GM12878 (cell line): ENCODE data around the gene REEP5. TPM values are rescaled to one million over a fixed set of nuclear protein-coding genes. Genes with fewer than 3 reads are reported as not detected.

Experiments used
- ATAC-seq: fragments of 200-7000 bp; cut with Tn5 transposase; 3 replicates; pipeline ENCODE4 v1.9.1; 2020; ENCODE audit warnings: mild to moderate bottlenecking, moderate library complexity
- BruUV-seq: library from RNA; stranded (reverse); fragments of 400-500 nt; replicated peaks from 2 replicates; lab custom pipeline; 2021; lab: Mats Ljungman, UMichigan
- CTCF ChIA-PET: fragments of 300-600 bp; sonication (Branson Sonifier 250); formaldehyde crosslinking; extraction: SDS; loops from one replicate; lab custom pipeline; 2021; ENCODE audit warnings: inconsistent platforms; lab: Yijun Ruan, JAX
- POLR2A ChIA-PET: fragments of 350-600 bp; formaldehyde crosslinking; extraction: SDS; loops from one replicate; lab custom pipeline; 2021; ENCODE audit warnings: inconsistent platforms; lab: Charles Lee
- RAD21 ChIA-PET: fragments of 300-600 bp; sonication (Branson Sonifier 250); formaldehyde crosslinking; loops from one replicate; lab custom pipeline; 2023; ENCODE audit warnings: antibody characterized with exemption; ENCODE audit not compliant: unreplicated experiment; lab: Charles Lee
- SMC1A ChIA-PET: fragments of 300-600 bp; sonication (Branson Sonifier 250); formaldehyde crosslinking; loops from one replicate; lab custom pipeline; 2023; ENCODE audit not compliant: unreplicated experiment, uncharacterized antibody; lab: Charles Lee
- DNase-seq: peaks from one replicate; pipeline ENCODE4 v3.0.0-alpha.2; 2011; ENCODE audit warnings: low read depth, low spot score
- FAIRE-seq: peaks from 3 replicates; lab custom pipeline; 2011; peaks lifted over from hg19 to GRCh38; lab: Jason Lieb, UNC
- H2AFZ ChIP-seq: 2 replicates; pipeline ENCODE4 v1.6.0; 2011; ENCODE audit warnings: low read depth, low read length, control low read depth; ENCODE audit not compliant: control insufficient read depth
- H3K27ac ChIP-seq: 2 replicates; pipeline ENCODE4 v1.5.1; 2011; ENCODE audit warnings: control low read depth; ENCODE audit not compliant: control insufficient read depth, insufficient read depth
- H3K27me3 ChIP-seq, 2 experiments: replicated peaks in 1 of 2; 2 replicates each; pipeline versions ENCODE4 v1.6.0 to v1.6.1; 2011; ENCODE audit warnings: low read length in 1 of 2; ENCODE audit not compliant: control insufficient read depth in 2 of 2, insufficient read depth in 2 of 2
- H3K36me3 ChIP-seq, 2 experiments: 2 replicates each; pipeline ENCODE4 v1.5.1; 2011; ENCODE audit warnings: low read length in 1 of 2; ENCODE audit not compliant: control insufficient read depth in 2 of 2, insufficient read depth in 2 of 2
- H3K4me1 ChIP-seq: 2 replicates; pipeline ENCODE4 v1.6.1; 2011; ENCODE audit warnings: mild to moderate bottlenecking, low read length, moderate library complexity, mixed read lengths; ENCODE audit not compliant: control insufficient read depth, insufficient read depth
- H3K4me2 ChIP-seq: 2 replicates; pipeline ENCODE4 v1.6.0; 2011; ENCODE audit warnings: control low read depth; ENCODE audit not compliant: control insufficient read depth, insufficient read depth
- H3K4me3 ChIP-seq: fragments of 200-600 bp; sonication (generic); 2 replicates; pipeline ENCODE4 v1.5.1; 2016
- H3K79me2 ChIP-seq: 2 replicates; pipeline ENCODE4 v1.6.0; 2011; ENCODE audit warnings: low read length; ENCODE audit not compliant: control insufficient read depth, insufficient read depth
- H3K9ac ChIP-seq: 2 replicates; pipeline ENCODE4 v1.8.0; 2011; ENCODE audit warnings: low read length, control low read depth, mixed read lengths; ENCODE audit not compliant: control insufficient read depth, insufficient read depth
- H3K9me3 ChIP-seq: replicated peaks from 3 replicates; pipeline ENCODE4 v1.5.1; 2011; ENCODE audit warnings: mild to moderate bottlenecking, low read length; ENCODE audit not compliant: control insufficient read depth, insufficient read depth
- H4K20me1 ChIP-seq: 2 replicates; pipeline ENCODE4 v1.6.0; 2011; ENCODE audit not compliant: control insufficient read depth, insufficient read depth
- E2F4 ChIP-seq: IDR thresholded peaks from 2 replicates; pipeline ENCODE4 v1.6.1; 2012; ENCODE audit warnings: low read depth, low read length, improper control_type of control experiment
- EGR1 ChIP-seq, 2 experiments: IDR thresholded peaks; 1 replicate in 1 of 2; 2 replicates in 1 of 2; pipeline ENCODE4 v1.6.1; 2011 to 2012; ENCODE audit warnings: low read depth in 2 of 2, low read length in 2 of 2, borderline replicate concordance in 1 of 2, mild to moderate bottlenecking in 1 of 2, moderate library complexity in 1 of 2
- EP300 ChIP-seq, 2 experiments: fragments of 150-350 bp in 1 of 2; IDR thresholded peaks; 2 replicates each; pipeline ENCODE4 v1.6.1; 2011 to 2012; ENCODE audit warnings: low read depth in 2 of 2, low read length in 2 of 2, borderline replicate concordance in 1 of 2, improper control_type of control experiment in 1 of 2, inconsistent platforms in 1 of 2; ENCODE audit not compliant: control insufficient read depth in 1 of 2
- IKZF1 ChIP-seq: fragments of 450-650 bp; conservative IDR thresholded peaks from 2 replicates; pipeline ENCODE4 v1.6.1; 2017; ENCODE audit warnings: antibody characterized with exemption, mild to moderate bottlenecking
- KLF5 ChIP-seq: fragments of 450-650 bp; IDR thresholded peaks from 2 replicates; pipeline ENCODE4 v1.6.1; 2014; ENCODE audit warnings: mild to moderate bottlenecking; ENCODE audit not compliant: partially characterized antibody
- PAX5 ChIP-seq: IDR thresholded peaks from 2 replicates; pipeline ENCODE4 v1.6.1; 2011; ENCODE audit warnings: low read depth, low read length, borderline replicate concordance
- PKNOX1 ChIP-seq: fragments of 450-650 bp; IDR thresholded peaks from 2 replicates; pipeline ENCODE4 v1.6.1; 2016; ENCODE audit warnings: mild to moderate bottlenecking
- POU2F2 ChIP-seq: IDR thresholded peaks from 3 replicates; pipeline ENCODE4 v1.6.1; 2011; ENCODE audit warnings: low read depth, mild to moderate bottlenecking, low read length, borderline replicate concordance
- RAD51 ChIP-seq: fragments of 450-650 bp; IDR thresholded peaks from 2 replicates; pipeline ENCODE4 v1.6.1; 2016; ENCODE audit warnings: moderate library complexity, mild to moderate bottlenecking, inconsistent platforms
- SMAD5 ChIP-seq: IDR thresholded peaks from 2 replicates; pipeline ENCODE4 v1.6.1; 2016; ENCODE audit warnings: antibody characterized with exemption, low read depth
- SMARCA5 ChIP-seq: fragments of 450-650 bp; IDR thresholded peaks from 2 replicates; pipeline ENCODE4 v1.6.1; 2017; ENCODE audit warnings: mild to moderate bottlenecking
- SMC3 ChIP-seq: IDR thresholded peaks from 2 replicates; pipeline ENCODE4 v1.6.1; 2011; ENCODE audit warnings: low read length, improper control_type of control experiment, borderline replicate concordance
- ZBTB40 ChIP-seq: fragments of 450-650 bp; IDR thresholded peaks from 2 replicates; pipeline ENCODE4 v1.6.1; 2016; ENCODE audit warnings: mild to moderate bottlenecking, moderate library complexity, borderline replicate concordance
- ZNF207 ChIP-seq: fragments of 450-650 bp; IDR thresholded peaks from 2 replicates; pipeline ENCODE4 v1.6.1; 2014; ENCODE audit warnings: antibody characterized with exemption, mild to moderate bottlenecking, borderline replicate concordance
- WGBS: methylation state at CpG from one replicate; pipeline ENCODE4 v1.1.6; 2016; ENCODE audit warnings: low lambda C conversion rate; ENCODE audit not compliant: insufficient replicate concordance, insufficient coverage; ENCODE audit errors: missing lambda C conversion rate; 5-methylcytosine and 5-hydroxymethylcytosine counted together
- in situ Hi-C: fragments of 300-500 bp; cut with MboI; formaldehyde crosslinking; loops from 9 replicates; pipeline ENCODE4 v1.14.3; 2018; ENCODE audit warnings: mixed read lengths
- intact Hi-C: fragments of 100-400 bp; cut with micrococcal nuclease; formaldehyde crosslinking; loops from one replicate; pipeline ENCODE4 v1.14.2; 2022; ENCODE audit not compliant: unreplicated experiment
- polyA plus RNA-seq, 11 experiments: library from polyadenylated mRNA; depleted of rRNA in 4 of 11; unstranded in 6 of 11; stranded (reverse) in 5 of 11; fragments of >200 nt; fragmentation: Nextera tagmentation in 4 of 11; fragmentation: Illumina TruSeq in 1 of 11; extraction: Ambion mirVana in 4 of 11; extraction: Trizol in 1 of 11; gene quantifications; 1 replicate in 1 of 11; 2 replicates in 10 of 11; pipeline versions ENCODE4 v1.2.1 to v1.2.3, GENCODE V29; 2011 to 2016; ENCODE audit warnings: inconsistent platforms in 2 of 11, missing spikeins in 2 of 11, low read depth in 1 of 11
- total RNA-seq, 4 experiments: library from RNA; depleted of rRNA in 3 of 4; stranded (reverse); fragments of >200 nt in 3 of 4; fragmentation: Illumina TruSeq in 1 of 4; extraction: Trizol in 1 of 4; gene quantifications; 2 replicates each; pipeline versions ENCODE4 v1.2.1 to v1.2.3, GENCODE V29; 2013 to 2021
- TF ChIP-seq, protein P1 (sequence below): fragments of 450-650 bp; IDR thresholded peaks from 2 replicates; pipeline ENCODE4 v1.6.1; 2017; ENCODE audit warnings: borderline replicate concordance

The REEP5 gene
- total and polyA plus RNA-seq, 10 of the 15 experiments (the other 5 are each of a cell fraction or from before 2014, with no cell fraction given): 30.5 to 211 (median 113) TPM

- in situ Hi-C loops (no loop called here), intact Hi-C loops (no loop called here)
- no peak for DNase-seq
- no peak overlapping the region for H3K9ac ChIP-seq
- no TSS peak for BruUV-seq
- no peak for TF ChIP-seq SMARCA5
- no peak for TF ChIP-seq SMAD5
- TF ChIP-seq SMC3: no peak
- no peak for TF ChIP-seq PKNOX1
- TF ChIP-seq KLF5: no peak
- TF ChIP-seq PAX5: no peak
- TF ChIP-seq RAD51: no peak
- TF ChIP-seq POU2F2: no peak
- TF ChIP-seq ZNF207: no peak
- TF ChIP-seq, protein P1, sequence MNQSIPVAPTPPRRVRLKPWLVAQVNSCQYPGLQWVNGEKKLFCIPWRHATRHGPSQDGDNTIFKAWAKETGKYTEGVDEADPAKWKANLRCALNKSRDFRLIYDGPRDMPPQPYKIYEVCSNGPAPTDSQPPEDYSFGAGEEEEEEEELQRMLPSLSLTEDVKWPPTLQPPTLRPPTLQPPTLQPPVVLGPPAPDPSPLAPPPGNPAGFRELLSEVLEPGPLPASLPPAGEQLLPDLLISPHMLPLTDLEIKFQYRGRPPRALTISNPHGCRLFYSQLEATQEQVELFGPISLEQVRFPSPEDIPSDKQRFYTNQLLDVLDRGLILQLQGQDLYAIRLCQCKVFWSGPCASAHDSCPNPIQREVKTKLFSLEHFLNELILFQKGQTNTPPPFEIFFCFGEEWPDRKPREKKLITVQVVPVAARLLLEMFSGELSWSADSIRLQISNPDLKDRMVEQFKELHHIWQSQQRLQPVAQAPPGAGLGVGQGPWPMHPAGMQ: no peak
- TF ChIP-seq EGR1 (IDR thresholded peaks at IDR 0.05; ENCODE audit: borderline replicate concordance in 1 of 2, low read depth in 2 of 2, low read length in 2 of 2): no peak
- TF ChIP-seq IKZF1: no peak
- no peak for TF ChIP-seq EP300 (IDR thresholded peaks at IDR 0.05; ENCODE audit: borderline replicate concordance in 1 of 2, control insufficient read depth in 1 of 2, low read depth in 2 of 2, low read length in 2 of 2)
- no peak for TF ChIP-seq E2F4
- TF ChIP-seq ZBTB40: no peak
- no peak overlapping the region for H3K27ac ChIP-seq
- no peak overlapping the region for H2AFZ ChIP-seq
- ChIA-PET POLR2A (no interaction called here), SMC1A (interaction anchor here (1.4 kb wide), 1 partner anchor 25 kb away, joined by 3 read pairs; no protein-coding TSS in a partner anchor), CTCF (interaction anchor here (0.6 kb wide), 1 partner anchor 119 kb away, joined by 3 read pairs; no protein-coding TSS in a partner anchor), RAD21 (interaction anchor here (1.0 kb wide), 1 partner anchor 27 kb away, joined by 4 read pairs; no protein-coding TSS in a partner anchor)
- H3K4me2 ChIP-seq: no peak overlapping the region
- H4K20me1 ChIP-seq: no peaks in the 10 kb centered on the region
- H3K36me3 ChIP-seq: no peaks in the 10 kb centered on the region
- 100% methylated on average over 1 of the region's 1 CpG for WGBS
- no peaks in the 10 kb centered on the region for H3K27me3 ChIP-seq
- no peaks in the 10 kb centered on the region for H3K9me3 ChIP-seq
- no peaks in the 10 kb centered on the region for H3K79me2 ChIP-seq
- peaks cover 5% of the 10 kb centered on the region; the same call in 1 of the 2 replicates for H3K4me1 ChIP-seq
- H3K4me3 ChIP-seq: no peak overlapping the region
- ATAC-seq: no peak
- FAIRE-seq: no peak
Observed at GRCh38 chr5:112948458-112948857, 26.4 kb upstream of the REEP5 start.
